Stimulated activated naive CD4-positive, alpha-beta T cell treated with Interleukin-2 at 50 U/mL for 16 hours (primary cell): ENCODE measurements around the gene DHRS4L2.
"Not testable (repeated sequence)": the region's sequence is repeated elsewhere in the genome, so short reads cannot be mapped to it uniquely, and the experiment has no call there.

Source experiments
- DNase-seq: peaks from one replicate; lab custom pipeline; 2025; lab: John Stamatoyannopoulos, UW

DHRS4L2 gene

DNA sequence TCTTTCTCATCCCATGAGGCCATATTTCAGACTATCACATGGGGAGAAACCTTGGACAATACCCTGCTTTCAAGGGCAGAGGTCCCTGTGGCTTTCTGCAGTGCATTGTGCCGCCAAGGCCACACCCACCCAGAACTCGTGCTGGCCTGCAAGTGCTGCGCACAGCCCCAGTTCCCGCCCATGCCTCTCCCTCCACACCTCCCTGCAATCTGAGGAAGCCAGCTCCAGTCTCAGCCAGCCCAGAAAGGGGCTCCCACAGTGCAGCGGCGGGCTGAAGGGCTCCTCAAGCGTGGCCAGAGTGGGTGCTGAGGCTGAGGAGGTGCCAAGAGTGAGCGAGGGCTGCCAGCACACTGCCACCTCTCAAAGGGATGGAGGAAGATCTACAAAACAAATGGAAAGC is 15.6 kb upstream of the DHRS4L2 start:
- not testable (repeated sequence) for DNase-seq

DNA sequence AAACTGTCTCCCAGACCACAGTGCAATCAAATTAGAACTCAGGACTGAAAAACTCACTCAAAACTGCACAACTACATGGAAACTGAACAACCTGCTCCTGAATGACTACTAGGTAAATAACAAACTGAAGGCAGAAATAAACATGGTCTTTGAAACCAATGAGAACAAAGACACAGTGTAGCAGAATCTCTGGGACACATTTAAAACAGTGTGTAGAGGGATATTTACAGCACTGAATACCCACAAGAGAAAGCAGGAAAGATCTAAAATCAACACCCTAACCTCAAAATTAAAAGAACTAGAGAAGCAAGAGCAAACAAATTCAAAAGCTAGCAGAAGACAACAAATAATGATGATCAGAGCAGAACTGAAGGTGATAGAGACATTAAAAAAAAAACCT is 14.7 kb upstream of the DHRS4L2 start:
- not testable (repeated sequence) for DNase-seq

DNA sequence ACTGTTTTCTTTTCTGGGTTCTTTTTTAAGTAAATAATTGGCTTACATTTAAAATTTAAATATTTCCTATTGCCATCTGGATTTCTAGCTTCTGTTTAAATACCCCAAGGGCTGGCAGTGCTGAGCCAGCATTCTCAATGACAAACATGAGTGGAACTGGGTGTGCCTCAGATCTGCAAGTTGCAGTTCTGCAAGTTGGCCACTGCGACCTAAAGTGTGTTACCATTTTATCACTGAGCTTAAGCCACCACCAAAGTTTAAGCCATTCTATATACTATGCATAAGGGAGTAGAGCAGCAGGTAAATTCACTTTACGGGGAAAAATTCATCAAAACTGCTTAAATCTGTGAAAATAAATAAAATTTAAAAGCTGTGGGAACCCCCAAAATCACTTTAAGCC is 11.5 kb upstream of the DHRS4L2 start:
- DNase-seq: not testable (repeated sequence)

DNA sequence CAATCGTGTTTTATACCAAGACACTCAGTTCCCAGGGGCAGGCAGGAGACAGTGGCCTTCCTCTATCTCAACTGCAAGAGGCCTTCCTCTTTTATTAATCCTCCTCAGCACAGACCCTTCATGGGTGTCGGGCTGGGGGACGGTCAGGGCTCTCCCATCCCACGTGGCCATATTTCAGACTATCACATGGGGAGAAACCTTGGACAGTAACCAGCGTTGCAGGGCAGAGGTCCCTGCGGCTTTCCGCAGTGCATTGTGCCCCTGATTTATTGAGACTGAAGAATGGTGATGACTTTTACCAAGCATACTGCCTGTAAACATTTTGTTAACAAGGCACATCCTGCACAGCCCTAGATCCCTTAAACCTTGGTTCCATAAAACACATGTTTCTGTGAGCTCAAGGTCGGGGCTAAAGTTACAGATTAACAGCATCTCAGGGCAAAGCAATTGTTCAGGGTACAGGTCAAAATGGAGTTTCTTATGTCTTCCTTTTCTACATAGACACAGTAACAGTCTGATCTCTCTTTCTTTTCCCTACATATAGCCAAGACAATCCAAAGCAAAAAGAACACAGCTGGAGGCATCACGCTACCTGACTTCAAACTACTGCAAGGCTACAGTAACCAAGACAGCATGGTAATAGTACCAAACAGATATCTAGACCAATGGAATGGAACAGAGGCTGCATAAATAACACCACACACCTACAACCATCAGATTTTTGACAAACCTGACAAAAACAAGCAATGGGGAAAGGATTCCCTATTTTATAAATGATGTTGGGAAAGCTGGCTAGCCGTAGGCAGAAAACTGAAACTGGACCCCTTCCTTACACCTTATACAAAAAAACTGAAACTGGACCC is 6.5 kb upstream of the DHRS4L2 start:
- not testable (repeated sequence) for DNase-seq

DNA sequence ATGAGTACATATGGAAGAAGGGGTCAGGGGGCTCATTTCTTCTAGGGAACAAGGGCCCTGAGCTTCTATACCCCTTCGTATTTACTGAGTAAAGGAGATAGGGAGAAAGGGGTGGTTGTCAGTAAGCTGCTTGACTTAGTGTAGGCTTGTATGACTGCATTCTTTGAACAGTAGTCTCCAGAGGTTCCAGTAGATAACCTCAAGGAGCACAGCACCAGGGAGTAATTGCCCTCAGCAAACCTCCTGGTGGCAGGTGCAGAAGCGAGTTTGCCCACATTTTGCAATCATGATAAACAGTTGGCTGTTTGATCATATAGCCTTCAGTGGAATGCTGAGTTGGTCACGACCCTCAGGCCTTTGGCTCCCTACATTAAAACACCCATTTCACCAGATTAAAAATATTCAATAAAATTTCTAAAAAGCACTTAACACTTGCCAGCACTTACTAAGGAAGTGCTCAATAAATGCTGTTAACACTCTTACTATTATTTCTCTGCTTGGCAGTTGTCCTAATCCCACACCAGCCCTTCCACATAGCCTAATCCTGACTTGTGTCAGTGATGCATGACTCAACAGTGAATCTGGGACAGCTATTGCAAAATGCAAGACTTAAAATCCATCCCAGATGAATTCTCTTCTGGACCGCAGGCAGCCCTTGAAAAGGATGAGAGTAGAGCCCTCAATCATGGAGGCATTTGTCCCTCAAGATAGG is 3.7 kb upstream of the DHRS4L2 start:
- DNase-seq: no peak

- not testable (repeated sequence) for DNase-seq
These were observed 514 bp upstream of the DHRS4L2 start for GRCh38 chr14:23988223-23988606.

DNA sequence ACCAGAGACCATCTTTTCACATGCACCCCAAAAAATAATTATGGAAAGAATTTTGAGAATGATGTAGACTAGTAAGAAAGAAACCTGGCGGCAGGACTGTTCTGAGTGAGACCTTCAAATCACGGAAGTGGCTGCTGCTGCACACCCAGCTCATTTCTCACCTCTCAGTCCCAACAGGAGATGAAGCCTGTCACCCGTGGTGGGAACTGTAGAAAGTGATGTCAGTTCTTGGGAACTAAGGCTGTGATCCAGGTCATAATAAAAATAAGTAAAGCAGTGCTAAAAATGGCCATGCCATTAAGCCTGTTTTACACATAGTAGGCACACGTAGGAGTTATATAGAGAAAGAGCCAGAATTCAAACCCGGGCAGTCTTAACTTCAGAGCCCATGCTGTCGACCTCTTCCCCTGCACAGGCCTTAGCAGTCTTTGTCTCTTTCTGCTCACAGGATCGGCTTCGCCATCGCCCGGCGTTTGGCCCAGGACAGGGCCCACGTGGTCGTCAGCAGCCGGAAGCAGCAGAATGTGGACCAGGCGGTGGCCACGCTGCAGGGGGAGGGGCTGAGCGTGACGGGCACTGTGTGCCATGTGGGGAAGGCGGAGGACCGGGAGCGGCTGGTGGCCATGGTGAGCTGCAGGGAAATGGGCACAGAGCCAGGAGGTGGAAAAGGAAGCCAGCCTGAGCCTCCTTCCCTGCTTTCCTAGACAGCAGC is 1.2 kb downstream of the DHRS4L2 start:
- not testable (repeated sequence) for DNase-seq

DNA sequence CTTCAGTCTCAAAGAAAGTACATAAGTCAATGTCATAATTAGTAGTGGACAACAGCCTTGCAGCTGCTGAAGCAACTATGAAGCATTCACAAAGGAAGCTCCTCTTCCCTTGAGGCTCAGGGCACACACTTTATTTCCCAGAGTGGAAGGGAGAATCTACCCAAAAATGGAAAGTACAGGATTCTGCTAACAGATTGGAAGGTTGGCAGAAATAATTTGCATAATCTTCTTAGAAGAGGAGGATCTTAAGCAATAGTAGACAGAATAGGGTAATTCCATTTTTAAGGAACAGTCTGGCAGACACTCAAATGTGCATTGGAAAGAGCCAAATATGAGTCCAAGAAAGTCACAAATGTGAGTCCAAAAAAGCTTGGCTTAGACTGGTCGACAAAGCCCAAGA is 2.2 kb downstream of the DHRS4L2 start:
- not testable (repeated sequence) for DNase-seq

GRCh38 chr14:23993042-23993441 is 4.3 kb downstream of the DHRS4L2 start:
- DNase-seq: not testable (repeated sequence)

GRCh38 chr14:23996009-23996408 is 7.3 kb downstream of the DHRS4L2 start:
- DNase-seq: not testable (repeated sequence)

- not testable (repeated sequence) for DNase-seq
These were observed 8.1 kb downstream of the DHRS4L2 start for GRCh38 chr14:23996825-23997224.

DNA sequence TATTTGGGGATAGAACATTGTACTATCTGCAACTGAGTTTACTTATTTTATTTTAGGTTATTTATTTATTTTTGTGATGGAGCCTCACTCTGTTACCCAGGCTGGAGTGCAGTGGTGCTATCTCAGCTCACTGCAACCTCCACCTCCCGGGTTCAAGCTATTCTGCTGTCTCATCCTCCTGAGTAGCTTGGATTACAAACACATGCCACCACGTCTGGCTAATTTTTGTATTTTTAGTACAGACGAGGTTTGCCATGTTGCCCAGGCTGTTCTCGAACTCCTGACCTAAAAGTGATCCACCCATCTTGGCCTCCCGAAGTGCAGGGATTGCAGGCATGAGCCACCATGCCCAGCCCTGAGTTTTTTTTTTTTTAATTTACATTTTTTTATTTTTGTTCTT is 10.9 kb downstream of the DHRS4L2 start:
- DNase-seq: not testable (repeated sequence)

- DNase-seq: not testable (repeated sequence)
These were observed 12.3 kb downstream of the DHRS4L2 start for GRCh38 chr14:24001078-24001477.

GRCh38 chr14:24001679-24002078 is 12.9 kb downstream of the DHRS4L2 start:
- not testable (repeated sequence) for DNase-seq

DNA sequence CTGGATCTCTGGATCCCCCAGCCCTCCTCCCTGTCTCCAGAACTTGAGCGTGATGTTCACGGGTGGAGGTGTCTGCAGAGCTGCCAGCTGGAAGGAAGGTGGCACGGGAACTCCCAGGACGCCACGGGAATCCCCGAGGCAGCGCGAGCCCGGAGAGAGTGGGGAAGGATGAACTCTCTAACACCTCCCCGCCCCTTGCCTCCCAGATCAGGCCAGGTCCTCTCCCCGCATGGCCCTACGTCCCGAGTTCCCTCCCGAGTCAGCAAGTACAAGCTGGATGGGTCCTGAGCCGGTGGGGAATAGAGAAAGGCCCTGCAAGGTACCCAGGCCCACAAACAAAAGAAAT is 17.7 kb downstream of the DHRS4L2 start:
- DNase-seq: not testable (repeated sequence)

GRCh38 chr14:24006817-24007652 is 18.3 kb downstream of the DHRS4L2 start:
- peak; percentile 42 for DNase-seq

DNA sequence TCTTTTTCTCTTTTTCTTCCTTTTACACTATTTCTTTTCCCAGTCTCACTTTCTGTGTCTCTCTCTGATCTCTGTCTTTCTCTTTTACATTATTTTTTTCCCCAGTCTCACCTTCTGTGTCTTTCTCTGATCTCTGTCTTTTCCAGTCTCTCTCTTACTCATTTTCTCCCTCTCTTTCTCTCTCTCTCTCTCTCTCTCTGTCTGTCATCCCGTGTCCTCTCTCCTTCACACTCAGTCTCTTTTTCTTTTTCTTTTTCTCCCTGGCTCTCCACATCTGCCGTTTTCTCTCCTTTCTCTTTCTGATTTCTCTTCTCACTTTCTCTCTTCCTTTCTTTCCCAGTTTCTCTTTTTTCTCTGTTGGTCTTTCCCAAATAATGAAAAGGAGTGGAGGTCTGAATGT is 22.3 kb downstream of the DHRS4L2 start:
- DNase-seq: no peak

GRCh38 chr14:24012726-24013273 is 24.1 kb downstream of the DHRS4L2 start:
- DNase-seq: not testable (repeated sequence)

GRCh38 chr14:24013654-24014514 is 25.2 kb downstream of the DHRS4L2 start:
- DNase-seq: peak; percentile 18

DNA sequence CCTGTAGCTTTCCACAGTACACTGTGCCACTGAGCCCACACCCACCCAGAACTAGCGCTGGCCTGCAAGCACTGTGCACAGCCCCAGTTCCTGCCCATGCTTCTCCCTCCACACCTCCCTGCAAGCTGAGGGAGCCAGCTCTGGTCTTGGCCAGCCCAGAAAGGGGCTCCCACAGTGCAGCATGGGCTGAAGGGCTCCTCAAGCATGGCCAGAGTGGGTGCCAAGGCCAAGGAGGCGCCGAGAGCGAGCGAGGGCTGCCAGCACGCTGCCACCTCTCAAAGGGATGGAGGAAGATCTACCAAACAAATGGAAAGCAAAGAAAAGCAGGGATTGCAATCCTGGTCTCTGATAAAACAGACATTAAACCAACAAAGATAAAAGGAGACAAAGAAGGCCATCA is 27.0 kb downstream of the DHRS4L2 start:
- not testable (repeated sequence) for DNase-seq
